Activated CD8-positive, alpha-beta memory T cell treated with anti-CD3 and anti-CD28 coated beads for 24 hours (primary cell): Measurements from ENCODE around the gene ADNP2.

ENCODE experiments used
- DNase-seq: peaks from one replicate; pipeline ENCODE4 v3.0.0-alpha.2; 2020

Gene ADNP2

GRCh38 chr18:80175451-80176204, 66.6 kb downstream of the ADNP2 start:
- peak; percentile 68 for DNase-seq

- DNase-seq: no peak
These were observed 67.4 kb downstream of the ADNP2 start for GRCh38 chr18:80176334-80177073.

GRCh38 chr18:80177128-80177527, 68.1 kb downstream of the ADNP2 start:
- no peak for DNase-seq

- DNase-seq: no peak
These were observed 70.1 kb downstream of the ADNP2 start for GRCh38 chr18:80178935-80179818.

- DNase-seq: no peak
These were observed 70.9 kb downstream of the ADNP2 start for GRCh38 chr18:80179857-80180558.

- no peak for DNase-seq
These were observed 71.9 kb downstream of the ADNP2 start for GRCh38 chr18:80180778-80181564.

- no peak for DNase-seq
These were observed 72.8 kb downstream of the ADNP2 start for GRCh38 chr18:80181642-80182461.

GRCh38 chr18:80182855-80183254, 73.8 kb downstream of the ADNP2 start:
- DNase-seq: no peak

- no peak for DNase-seq
These were observed 74.4 kb downstream of the ADNP2 start for GRCh38 chr18:80183273-80184050.

GRCh38 chr18:80184243-80184772, 75.2 kb downstream of the ADNP2 start:
- no peak for DNase-seq

GRCh38 chr18:80185545-80185944, 76.5 kb downstream of the ADNP2 start:
- no peak for DNase-seq

- no peak for DNase-seq
These were observed 79.0 kb downstream of the ADNP2 start for GRCh38 chr18:80187956-80188642.

GRCh38 chr18:80188643-80189530, 79.8 kb downstream of the ADNP2 start:
- DNase-seq: no peak

- DNase-seq: peak; percentile 15
These were observed 80.4 kb downstream of the ADNP2 start for GRCh38 chr18:80189531-80189865.
